Embryonic facial prominence (tissue), 1 donor: ENCODE data around the gene TMEM121.
"Not testable (repeated sequence)": the region's sequence is repeated elsewhere in the genome, so short reads cannot be mapped to it uniquely, and the experiment has no call there.

ENCODE experiments used
- DNase-seq: peaks from one replicate; pipeline ENCODE4 v3.0.0-alpha.2; 2016; ENCODE audit errors: extremely low spot score

Gene TMEM121

DNA sequence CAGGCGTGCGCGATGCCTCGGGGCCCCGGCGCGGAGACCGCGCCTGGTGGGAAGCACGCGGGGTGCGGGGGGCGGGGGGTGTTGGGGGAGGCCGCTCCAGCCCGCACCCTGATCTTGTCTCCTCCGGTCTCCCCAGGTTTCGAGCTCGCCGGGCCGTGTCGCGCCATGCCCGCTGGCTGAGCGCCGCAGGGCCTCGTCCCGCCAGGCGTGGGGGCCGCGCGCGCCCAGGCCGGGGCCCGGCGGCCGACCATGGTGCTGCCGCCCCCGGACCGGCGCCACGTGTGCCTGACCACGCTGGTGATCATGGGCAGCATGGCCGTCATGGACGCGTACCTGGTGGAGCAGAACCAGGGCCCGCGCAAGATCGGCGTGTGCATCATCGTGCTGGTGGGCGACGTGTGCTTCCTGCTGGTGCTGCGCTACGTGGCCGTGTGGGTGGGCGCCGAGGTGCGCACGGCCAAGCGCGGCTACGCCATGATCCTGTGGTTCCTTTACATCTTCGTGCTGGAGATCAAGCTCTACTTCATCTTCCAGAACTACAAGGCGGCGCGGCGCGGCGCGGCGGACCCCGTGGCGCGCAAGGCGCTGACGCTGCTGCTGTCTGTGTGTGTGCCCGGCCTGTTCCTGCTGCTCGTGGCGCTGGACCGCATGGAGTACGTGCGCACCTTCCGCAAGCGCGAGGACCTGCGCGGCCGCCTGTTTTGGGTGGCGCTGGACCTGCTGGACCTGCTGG lies 2.4 kb downstream of the TMEM121 start:
- no peak for DNase-seq

DNA sequence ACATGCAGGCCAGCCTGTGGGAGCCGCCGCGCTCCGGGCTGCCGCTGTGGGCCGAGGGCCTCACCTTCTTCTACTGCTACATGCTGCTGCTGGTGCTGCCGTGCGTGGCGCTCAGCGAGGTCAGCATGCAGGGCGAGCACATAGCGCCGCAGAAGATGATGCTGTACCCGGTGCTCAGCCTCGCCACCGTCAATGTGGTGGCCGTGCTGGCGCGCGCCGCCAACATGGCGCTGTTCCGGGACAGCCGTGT lies 2.9 kb downstream of the TMEM121 start:
- no peak for DNase-seq

DNA sequence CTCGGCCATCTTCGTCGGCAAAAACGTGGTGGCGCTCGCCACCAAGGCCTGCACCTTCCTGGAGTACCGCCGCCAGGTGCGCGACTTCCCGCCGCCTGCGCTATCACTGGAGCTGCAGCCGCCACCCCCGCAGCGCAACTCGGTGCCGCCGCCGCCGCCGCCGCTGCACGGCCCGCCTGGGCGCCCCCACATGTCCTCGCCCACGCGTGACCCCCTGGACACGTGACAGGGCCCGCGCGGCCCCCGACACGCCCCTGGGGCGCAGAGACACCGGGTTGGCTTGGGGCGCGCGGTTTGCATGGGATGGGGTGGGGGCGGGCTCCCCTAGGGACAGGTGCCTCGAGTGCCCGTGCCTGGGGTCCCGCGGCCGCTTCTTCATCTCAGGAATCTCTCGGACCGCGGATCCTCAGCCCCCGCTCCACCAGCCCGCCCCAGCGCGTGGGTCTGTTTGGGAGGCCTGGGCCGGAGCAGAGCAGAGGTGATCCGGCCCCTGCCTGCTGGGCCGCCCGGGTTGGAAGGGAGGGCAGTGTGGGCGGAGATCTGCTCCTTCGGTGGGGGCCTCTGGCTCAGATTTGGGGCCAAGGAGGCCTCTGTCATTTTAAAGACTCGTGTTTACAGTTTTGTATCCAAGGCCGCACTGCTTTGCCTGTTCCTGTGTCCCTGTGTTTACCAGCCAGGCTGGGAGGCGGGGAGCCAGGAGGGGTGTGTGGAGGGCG lies 3.3 kb downstream of the TMEM121 start:
- no peak for DNase-seq

DNA sequence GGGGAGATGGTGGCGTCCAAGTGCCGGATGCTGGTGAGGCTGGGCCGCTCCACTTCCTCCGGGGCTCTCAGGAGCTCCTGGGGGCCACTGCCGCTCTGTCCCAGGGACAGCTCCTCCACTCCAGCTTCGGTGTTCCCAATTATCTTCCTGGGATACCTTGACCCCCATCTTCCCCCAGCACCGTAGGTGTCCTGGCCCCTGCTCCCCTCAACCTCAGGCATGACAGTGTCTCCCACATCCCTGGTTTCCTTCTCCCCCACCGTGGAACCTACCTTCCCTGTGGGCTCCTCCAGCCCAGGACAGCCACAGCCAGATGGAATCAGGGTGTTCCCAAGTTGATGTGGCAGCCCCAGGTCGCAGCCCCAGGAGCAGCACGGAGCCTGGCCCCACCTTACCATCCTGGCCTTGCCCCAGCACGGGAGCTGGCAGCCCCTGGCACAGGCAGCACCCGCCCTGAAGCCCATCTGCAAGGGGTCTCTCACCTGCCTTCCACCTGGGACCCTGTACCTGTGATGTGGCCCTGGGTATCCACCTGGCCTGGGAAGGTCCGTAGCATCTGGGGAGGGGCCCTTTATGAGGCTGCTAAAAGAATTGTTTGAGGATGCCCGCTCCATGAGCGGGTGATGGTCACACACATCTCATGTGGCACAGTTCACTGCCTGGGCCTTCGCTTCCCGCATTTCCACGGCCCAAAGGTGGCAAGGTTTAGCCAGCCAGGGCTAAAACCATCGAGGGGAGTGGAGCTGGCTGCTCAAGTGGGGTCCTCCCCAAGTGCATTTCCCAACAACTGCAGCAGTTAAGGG lies 4.1 kb downstream of the TMEM121 start:
- DNase-seq, result no peak

DNA sequence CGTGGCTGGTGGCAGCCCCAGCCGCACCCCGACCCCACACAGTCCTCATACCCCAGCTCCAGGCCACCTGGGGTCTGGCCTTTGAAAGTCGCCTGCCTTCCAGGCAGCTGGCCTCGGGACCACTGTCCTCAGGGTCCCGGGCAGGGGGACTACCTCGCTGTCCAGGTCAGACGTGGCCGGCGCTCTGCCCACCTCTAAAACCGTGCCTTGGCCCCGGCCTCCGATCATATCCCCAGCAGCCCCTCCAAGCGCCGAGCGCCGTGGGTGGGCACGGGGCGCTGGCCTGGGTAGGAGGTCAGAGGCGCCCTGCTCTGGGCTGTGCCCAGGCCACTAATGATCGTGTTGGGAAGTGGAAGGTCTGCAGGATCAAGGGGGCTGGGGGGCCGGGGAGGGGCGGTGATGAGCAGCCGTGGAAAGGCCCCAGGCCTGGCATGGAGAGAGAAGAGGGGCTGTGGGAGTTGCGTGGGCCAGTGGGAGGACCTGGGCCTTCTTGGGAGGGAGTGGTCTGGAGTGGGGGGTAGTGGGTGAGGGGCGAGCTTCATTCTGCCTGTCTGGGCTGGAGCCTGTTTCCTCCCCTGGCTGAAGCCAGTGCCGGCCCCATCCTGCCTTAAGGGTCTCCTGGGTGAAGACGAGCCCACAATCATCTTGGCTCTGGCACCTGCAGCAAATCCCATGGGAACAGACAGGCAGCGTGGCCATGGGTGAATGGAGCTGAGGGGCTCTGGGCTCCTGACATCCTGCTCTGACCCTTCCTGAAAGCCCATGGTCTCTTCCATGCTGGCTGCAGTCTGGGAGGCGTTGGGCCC lies 4.9 kb downstream of the TMEM121 start:
- DNase-seq, result no peak

DNA sequence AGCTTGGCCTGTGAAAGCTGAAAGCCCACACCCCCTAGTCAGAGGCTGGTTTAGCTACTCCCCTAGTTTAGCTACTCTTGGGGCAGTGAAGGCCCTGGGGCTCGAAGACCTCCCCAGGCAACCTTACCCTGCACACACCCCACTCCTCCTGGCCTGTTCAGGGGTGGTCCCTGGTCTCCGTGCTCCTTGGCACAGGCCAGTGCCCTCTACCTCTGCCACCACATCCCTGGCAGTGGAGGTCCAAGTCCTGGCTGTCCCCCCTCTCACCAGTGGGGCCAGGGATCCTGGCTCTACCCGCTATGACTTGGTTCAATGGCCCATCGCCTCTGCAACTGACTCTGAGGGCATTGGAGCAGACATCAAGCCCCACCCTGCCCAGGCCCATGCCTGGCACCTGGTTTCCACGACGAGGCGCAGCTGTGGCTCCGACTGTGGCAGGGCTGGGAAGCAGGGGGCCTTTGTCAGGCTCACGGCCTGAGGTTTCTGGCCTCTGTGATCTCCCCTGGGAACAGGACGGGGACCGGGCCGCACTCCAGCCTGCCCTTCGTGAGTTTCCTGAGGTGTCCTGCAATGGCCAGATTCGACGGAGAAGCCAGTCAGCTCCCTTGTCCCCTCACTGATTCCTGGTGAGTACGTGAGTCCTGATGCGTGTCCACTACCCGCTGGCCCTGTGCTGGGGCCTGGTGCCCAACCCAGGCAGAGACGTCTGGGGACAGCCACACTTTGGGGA lies 5.7 kb downstream of the TMEM121 start:
- DNase-seq, result no peak

DNA sequence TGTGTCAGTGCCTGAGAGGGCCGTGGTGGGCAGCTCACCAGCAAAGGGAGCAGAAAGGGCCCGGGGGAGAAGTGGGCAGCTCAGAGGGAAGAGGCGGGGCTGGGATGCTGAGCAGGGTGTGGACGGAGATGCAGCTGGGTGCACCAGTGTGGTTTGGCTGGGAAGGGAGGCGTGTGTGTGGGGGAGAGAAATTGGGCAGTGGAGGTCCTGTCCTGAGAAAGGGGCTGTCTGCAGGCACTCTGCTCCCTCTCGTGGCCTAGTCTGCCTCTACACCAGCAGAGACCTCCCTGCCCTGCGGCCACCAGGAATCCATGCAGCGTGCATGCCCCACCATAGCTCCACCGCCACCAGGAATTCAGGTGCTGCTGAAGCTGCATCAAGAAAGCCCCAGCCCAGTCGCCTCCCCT lies 6.4 kb downstream of the TMEM121 start:
- no peak for DNase-seq

DNA sequence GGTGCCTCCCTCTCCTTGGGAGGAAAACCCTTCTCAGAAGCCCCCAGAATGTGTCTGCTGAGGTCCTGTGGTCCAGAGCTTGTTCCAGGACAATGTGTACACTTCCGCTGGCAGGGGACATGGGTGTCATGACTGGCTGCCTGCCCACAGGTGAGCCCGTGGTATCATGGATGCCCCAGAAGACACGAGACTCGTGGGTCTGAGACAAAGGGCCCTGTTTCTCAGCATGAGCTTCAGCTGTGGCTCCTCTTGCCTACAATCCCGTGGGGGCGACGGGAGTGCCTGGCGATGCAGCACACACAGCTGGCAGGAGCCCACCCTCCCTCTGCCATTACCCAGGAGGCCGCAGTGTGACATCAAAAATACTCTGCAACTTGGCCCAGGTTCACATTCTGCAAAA lies 7.0 kb downstream of the TMEM121 start:
- no peak for DNase-seq

DNA sequence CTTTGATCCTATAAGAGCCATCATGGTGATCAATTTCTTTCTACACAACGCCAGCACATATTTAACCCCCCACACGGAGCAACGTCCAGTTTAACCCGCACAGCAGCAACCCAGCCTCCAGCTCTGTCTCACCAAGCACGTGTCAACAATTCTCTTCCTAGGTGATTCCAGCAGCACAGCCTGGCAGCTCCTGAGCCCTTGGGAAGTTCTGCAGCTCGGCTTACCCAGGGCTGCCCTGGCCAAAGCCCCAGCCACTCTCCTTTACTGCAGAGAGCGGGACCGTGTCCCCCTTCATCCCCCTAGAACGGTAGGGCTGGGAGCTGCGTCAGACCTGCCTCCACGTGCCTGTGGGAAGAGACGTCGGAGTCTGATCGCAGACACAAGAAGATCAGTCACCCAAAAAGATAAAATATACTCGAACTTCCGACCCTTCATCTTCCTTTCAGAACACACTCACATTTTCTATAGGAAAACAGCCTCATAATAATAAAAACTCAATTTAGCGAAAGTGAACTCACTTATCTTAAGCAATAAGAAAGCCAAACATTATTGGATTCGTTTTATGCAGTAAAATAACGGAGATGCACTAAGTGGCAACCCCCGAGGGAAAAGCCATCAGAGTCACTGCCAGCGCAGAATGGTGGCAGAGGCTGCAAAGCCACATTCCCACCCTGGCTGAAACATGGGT lies 7.6 kb downstream of the TMEM121 start:
- DNase-seq, result no peak

DNA sequence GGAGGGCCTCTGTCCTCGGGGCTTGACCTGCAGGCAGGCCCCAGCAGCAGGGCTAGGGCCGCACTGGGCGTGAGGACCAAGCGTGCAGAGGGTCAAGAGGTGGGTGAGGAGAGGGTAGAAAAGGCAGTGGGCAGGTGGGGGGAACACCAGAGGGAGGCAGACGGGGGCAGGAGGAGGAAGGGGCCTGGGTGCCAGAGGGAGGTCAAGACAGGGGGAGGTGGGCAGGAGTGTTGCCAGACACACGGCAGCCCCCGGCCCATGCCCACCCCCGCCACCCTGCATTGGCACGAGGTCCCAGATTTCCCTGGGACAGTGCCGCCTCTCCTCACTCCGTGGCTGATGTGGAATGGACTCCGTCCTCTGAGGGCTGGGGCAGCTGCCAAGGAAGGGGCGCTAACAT lies 8.2 kb downstream of the TMEM121 start:
- DNase-seq, result no peak

DNA sequence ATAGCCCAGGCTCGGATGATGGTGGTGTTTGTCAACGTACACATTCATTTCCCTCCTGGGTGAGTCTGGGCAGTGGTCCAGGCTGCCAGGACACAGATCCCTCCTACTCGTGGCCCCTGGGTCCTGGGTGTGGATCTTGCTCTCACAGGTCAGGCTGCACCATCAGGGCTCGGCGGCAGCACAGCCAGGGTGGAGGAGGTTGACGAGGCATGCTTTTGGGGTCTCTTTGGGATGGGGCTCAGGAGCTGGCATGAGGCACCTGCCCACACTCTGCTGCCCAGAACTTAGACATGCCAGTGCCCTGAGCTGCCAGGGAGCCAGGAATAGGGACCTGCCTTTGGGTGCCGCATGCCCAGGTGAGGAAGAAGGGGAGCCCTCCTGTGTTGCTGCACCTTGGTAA lies 9.7 kb downstream of the TMEM121 start:
- DNase-seq, result no peak

DNA sequence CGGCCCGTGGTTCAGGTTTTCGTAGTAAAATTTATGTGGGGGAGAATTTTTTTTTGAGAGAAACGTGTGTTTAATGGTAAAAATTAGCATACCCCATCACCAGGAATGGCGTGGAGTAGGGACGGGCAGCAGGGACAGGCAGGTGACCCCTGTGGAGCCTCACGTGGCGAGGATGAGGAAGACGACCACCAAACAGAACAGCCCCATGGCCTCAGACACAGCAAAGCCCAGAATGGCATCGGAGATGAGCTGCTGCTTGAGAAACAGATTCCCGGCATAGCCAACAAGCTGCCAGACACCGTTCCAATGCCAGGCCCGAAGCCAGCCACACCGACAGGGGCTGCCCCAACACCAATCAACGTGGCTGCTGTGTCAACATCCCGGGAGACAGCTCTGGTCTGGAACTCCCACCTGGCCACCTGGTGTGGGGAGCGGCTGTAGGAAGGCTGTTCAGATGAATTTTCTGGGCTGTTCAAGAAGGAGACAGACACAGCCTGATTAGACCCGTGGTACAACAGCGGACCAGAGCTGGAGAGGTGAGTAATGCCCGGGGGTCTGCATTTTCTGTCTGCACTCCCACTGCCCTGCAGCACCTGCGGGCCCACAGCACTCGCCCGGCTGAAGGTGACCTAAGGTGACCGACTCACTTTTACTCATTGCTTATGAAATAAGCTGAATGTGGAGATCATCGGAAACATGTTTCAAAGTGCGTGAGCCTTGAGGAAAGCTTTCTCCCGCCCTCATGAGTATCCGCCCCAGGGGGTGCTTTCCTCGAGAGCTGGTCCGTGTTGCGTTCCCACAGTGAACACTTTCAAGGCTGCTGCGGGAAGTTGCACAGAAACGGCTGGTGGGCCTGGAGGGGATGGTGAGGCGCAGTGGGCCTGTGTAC lies 10.6 kb downstream of the TMEM121 start:
- no peak for DNase-seq

DNA sequence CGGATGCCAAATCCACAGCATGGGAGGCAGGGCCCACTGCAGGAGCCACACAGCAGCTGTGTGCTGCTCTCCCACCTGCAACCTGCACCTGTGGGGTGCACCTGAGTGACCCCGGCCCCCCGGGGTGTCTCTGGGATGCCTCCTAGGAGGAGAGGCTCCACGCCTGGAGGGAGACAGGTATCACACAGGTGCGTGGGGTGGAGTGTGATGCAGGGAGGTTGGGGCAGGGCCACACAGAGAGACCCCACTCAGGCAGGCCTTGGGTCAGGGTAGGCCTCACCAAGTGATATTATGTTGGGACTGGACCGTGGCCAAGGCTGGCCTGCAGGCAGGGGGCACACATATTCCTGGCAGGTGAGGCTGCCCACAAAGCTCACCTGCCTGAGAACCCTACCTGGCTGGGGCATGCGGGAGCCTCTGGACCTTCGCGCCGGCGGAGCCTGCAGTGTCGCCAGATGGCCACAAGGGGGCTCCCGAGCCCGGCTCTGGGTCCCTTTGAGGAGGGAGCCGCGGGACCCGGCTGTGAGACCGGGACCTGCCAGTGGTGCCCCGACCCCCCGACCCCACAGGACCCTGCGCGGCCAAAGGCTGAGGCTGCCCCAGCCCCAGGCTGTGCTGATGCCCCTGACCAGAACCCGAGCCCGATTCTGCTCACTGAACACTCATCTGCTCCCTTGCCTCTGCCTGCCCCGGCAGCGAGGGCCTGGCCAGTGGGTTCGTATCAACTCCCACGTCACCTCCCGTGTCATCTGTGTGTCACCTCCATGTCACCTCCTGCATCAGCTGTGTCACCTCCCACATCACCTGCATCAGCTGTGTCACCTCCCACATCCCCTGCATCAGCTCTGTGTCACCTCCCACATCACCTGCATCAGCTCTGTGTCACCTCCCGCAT lies 11.4 kb downstream of the TMEM121 start:
- no peak for DNase-seq

DNA sequence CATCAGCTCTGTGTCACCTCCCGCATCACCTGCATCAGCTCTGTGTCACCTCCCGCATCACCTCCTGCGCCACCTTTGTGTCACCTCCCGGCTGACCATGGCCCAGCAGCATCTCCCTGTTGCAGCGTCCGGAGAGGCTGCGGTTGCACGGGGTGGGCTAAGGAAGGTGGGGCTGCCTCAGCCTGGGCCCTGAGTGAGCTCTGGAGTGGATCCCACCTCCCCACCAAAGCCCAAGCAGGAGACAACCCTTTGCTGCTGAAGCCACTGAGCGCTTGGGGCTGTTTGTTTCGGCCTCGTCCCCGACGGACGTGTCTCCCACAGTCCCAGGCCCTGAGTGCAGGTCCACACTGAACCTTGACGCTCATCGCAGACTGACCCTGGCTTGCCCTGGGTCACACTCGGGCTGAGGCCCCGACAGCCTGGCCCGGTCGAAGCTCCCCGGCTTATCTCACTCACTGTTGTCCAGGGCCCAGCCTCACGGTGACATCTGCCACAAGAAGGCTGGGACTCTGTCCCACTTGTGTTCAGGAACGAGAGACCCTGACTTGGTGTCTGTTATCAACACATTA lies 12.2 kb downstream of the TMEM121 start:
- no peak for DNase-seq

DNA sequence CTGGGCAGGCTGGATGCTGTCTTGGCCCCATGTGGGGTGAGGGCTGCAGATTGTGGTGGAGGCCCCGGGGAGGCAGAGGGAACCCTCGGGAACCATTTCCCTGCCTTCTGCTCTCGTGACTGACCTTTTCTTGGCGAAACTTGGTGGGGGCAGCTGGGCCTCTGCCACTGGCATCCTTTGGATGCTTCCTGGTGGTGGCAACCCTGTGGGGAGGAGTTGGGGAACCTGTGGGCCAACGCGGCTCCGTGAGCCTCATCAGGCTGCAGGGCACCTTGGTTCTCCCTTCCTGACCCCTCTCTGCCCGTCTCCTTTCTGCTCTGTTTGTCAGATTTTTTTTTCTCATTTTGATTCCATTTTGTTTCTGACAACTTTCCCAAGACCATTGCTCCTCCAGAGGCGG lies 14.4 kb downstream of the TMEM121 start:
- DNase-seq, result no peak

DNA sequence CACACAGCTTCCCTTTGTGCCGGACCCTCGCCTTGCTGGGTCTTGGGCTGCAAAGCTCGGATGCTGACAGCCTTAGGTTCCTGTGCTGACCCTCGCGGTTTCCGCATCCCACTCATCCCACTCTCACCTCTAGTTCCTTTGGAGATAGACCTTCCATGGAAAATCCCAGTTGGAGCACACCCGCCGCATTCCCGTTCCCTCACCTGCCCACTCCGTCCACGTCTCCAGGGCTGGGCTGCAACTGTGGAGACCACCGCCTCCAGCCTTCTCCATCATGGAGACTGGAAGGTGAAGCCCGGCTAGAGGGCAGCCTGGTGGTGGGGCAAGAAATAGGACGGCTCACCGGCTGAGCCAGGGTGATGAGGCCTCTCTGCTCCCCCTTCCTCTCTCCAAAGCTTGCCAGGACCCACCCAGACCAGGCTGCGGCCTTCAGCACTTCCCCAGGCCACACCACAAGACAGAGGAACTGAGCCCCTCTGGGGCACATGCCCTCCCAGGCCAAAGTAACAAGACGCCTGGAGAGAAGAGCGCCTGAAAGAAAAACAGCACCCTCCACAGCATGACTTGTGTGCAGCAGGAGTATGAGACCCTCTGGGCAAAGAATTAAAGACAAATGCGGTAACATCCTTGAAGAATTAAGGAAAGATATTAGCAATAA lies 15.0 kb downstream of the TMEM121 start:
- DNase-seq, result no peak

DNA sequence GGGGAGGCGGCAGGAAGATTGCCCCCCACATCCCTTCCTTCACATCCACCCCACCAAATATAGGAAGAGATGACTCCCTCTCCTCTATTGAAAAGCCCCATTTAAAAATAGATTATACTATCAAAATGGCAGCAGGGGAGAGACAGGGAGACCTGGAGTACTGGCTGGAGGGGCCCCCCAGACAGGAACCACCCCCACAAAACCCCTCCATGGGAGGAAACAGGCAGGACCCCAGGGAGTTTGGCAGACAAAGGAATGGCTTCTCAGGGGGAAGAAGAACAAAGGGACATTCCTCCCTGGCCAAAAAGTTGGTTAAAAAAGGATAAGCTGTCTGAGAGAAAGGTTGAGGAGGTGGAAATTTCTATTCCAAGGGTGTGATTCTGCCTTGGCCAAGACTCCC lies 19.3 kb downstream of the TMEM121 start:
- not testable (repeated sequence) for DNase-seq

DNA sequence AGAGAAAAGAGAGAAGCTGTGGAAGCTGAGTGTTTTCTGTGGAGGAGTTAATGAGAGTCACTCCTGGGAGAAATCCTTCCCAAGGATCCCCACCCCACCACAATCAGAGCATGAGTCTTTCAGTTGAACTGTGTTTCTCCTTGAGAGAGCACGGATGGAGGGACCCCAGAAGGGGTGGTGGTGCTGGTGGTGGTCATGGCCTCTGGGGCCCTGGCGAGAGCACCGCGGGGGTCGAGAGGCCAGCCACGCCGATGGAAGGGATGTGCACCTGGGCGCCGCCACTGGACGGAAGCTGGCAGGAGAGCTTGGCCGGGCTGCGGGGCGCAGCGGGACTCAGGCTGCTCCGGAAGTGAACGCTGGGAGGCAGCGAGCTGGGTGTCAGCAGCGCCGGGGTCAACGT lies 20.0 kb downstream of the TMEM121 start:
- DNase-seq, result not testable (repeated sequence)
